ENCODE data around the gene PUS1.

- no peak for TF ChIP-seq GATA2 (IDR thresholded peaks at IDR 0.05; ENCODE audit: low read depth, low read length)
- TF ChIP-seq GATA3 (IDR thresholded peaks at IDR 0.05; ENCODE audit: low read depth, low read length): no peak
Measured at GRCh38 chr12:131930510-131930909, 1.4 kb downstream of the PUS1 start.

Data from SH-SY5Y (cell line).